ENCODE measurements around the gene HES5.

GRCh38 chr1:2499260-2499659, 30.8 kb downstream of the HES5 start:
- TF ChIP-seq CTCF (CRISPR knock-in tag; IDR thresholded peaks at IDR 0.05) (no peak), MAZ (IDR thresholded peaks at IDR 0.05; ENCODE audit: borderline replicate concordance, low read depth, low read length) (no peak), MAZ (CRISPR knock-in tag; IDR thresholded peaks at IDR 0.05; ENCODE audit: low read depth) (no peak), EZH2 (conservative IDR thresholded peaks at IDR 0.05; ENCODE audit: low read depth, low read length) (no peak), HDAC6 (IDR thresholded peaks at IDR 0.05; ENCODE audit: low read depth, low read length) (no peak), KLF12 (CRISPR knock-in tag; IDR thresholded peaks at IDR 0.05; ENCODE audit: borderline replicate concordance) (no peak), USF2 (IDR thresholded peaks at IDR 0.05; ENCODE audit: low read depth, low read length) (no peak), USF2 (CRISPR knock-in tag; IDR thresholded peaks at IDR 0.05; ENCODE audit: borderline replicate concordance) (no peak), ZNF274 (CRISPR knock-in tag; IDR thresholded peaks at IDR 0.05) (no peak), XRCC5 (optimal IDR thresholded peaks at IDR 0.05; ENCODE audit: low read length) (no peak)

All from HepG2 (cell line).